Right forelimb (tissue), 1 donor: Measurements from ENCODE around the gene G3BP1.
"Not testable (repeated sequence)": the region's sequence is repeated elsewhere in the genome, so short reads cannot be mapped to it uniquely, and the experiment has no call there.

ENCODE experiments used
- DNase-seq: peaks from one replicate; pipeline ENCODE4 v3.0.0-alpha.2; 2018

The G3BP1 gene

DNA sequence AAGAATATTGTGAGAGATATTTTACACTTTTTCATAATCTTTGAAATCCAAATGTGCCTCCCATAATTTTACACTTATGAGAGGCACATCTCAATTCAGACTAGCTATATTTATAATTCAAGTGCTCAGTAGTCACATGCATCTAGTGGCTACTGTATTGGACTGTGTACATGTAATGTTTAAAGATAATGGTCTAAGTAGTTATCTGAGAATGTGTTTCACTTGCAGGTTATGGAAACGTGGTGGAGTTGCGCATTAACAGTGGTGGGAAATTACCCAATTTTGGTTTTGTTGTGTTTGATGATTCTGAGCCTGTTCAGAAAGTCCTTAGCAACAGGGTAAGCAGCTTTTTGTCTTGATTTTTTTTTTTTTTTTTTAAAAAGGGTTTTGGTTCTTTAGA lies 28.8 kb downstream of the G3BP1 start:
- DNase-seq, result no peak

DNA sequence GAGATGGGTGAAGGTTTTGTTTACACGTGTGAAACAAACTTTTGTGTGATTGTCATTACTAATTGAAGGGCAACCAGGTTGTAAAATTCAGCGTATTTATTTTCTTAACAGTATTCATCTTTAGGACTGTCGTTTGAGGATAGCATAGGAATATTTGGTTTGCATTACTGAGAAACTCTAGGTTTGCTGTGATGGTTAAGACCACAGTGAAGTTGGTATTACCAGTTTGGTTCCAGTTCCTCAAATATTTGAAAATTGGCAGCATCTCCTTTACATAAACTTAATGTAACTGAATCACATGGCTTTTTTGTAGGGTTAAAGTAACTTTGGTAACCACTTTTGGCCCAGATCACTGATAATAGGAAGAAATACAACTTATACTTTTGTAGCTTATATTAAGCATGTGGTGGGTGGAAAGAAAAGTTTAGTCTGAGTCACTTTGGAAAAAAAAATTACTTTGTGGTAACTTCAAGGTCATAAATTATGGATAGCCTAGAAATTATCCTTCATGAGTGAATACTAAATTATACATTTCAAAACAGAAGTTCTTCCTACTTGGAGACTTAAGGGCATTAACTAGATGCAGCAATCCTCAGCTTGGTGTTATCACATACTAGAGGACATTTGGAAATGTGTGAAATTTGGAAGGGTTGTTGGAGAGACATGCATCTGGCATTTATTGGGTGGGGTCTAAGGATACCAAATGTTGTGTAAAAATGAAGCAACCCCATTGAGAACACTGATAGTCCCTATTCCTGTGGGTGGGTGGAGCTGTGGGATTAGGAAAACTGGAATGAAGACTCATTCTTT lies 33.9 kb downstream of the G3BP1 start:
- DNase-seq, result no peak

- DNase-seq, result no peak
These were observed 36.9 kb downstream of the G3BP1 start for GRCh38 chr5:151808451-151809169.

- no peak for DNase-seq
These were observed 38.7 kb downstream of the G3BP1 start for GRCh38 chr5:151810449-151810848.

- DNase-seq, result no peak
These were observed 39.1 kb downstream of the G3BP1 start for GRCh38 chr5:151810897-151811296.

GRCh38 chr5:151811593-151812321 lies 40.0 kb downstream of the G3BP1 start:
- no peak for DNase-seq

DNA sequence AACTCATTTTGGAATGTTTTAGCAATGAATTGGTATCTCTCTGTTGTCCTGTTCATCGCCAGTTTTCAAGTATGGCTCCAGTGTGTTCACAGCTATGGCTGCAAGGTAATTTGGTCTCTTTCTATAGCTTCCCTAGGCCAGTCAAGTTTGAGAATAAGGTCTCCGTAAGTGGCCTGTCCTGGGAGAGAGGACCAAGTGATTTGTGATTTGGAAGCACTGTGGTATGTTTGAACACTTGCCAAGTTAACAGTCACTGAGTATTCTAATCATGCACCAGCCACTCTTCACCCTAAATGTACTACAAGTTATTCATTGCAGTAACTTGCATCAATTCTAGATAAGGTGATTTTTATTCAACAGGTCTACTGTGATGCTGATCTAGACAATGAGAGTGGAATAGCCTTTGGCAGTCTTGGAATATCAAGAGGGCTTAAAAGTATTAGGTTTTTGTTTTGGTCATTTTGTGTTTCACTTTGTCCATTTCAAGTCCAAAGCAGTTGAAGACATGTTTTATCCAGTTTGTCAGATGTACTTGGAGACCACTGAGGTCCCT lies 41.1 kb downstream of the G3BP1 start:
- DNase-seq, result no peak

DNA sequence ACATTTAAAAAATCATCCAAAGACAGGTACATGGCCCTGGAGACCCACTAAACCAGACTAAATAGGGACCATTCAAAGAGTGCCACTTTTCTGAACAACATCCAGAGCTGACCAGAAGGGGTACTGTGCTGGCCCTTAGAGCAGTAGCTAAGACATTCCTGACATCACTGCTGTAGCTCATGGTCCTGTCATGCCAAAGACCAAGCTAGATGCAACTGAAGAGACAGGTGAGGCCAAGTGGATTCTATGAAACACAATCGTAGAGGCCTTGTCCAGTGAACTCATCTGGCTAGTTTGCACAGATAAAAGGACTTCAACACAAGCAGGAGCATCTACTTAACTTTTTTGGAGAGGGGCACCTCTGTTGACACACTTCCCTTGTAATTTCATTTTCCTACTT lies 43.3 kb downstream of the G3BP1 start:
- no peak for DNase-seq

DNA sequence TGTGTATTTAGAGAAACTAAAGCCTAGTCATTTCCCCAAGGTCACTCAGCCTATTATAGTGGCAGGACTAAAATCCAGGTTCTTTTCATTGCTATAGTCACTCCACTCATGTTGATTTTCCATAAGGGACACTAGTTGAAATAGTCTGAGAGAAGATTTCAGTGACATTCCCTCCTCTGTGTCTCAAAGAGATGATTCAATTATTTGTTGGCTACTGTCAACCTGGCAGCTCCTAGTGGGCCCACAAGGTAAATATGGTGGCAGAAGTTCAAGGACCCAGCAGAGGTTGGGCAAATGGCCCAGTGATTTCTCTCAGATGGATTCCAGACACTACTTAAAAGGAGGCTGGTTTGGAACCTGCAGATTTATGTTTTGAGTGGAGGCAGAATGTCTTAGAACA lies 48.1 kb downstream of the G3BP1 start:
- DNase-seq, result no peak

DNA sequence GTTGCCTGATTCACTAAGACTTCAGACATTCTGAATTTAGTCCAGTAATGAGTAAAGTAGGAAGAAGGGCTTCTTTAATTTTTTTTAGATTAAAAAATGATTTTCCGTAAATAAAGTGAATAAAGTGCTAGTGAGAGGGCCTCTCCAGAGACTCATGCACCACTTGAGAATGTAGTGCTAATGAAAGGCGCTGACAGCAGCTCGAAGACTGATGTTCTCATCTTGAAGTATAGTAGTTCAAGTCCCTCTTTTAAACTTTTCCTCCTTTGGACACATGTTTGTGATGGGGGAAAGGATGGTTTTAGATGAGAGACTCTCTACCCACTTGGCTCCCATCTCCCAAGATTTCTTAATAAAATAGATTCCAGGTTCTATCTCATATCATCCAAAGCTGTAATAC lies 48.5 kb downstream of the G3BP1 start:
- DNase-seq, result no peak

- no peak for DNase-seq
These were observed 49.1 kb downstream of the G3BP1 start for GRCh38 chr5:151820903-151821302.

- no peak for DNase-seq
These were observed 50.4 kb downstream of the G3BP1 start for GRCh38 chr5:151822141-151822540.

GRCh38 chr5:151825445-151825844 lies 53.7 kb downstream of the G3BP1 start:
- peak; percentile 70 for DNase-seq

GRCh38 chr5:151829370-151829769 lies 57.6 kb downstream of the G3BP1 start:
- DNase-seq, result no peak

GRCh38 chr5:151832843-151833242 lies 61.1 kb downstream of the G3BP1 start:
- DNase-seq, result not testable (repeated sequence)

DNA sequence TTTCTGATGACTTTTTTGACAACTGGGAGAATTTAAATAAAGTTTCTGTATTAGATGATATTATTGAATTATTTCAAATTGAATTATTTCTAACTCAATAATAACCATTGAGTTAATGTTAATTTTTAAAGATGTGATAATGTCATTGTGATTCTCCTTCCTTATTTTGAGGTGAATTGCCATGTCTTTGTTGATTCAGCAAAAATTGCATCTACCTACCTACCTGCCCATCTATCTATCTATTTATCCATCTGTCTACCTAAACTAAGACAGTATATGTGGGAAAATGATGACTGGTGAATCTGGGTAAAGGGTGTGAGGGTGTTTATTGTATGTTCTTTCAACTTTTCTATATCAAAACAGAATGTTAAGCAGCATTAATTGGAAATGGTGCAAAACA lies 75.0 kb downstream of the G3BP1 start:
- no peak for DNase-seq

GRCh38 chr5:151847871-151848270 lies 76.1 kb downstream of the G3BP1 start:
- DNase-seq, result no peak

- DNase-seq, result no peak
These were observed 83.9 kb downstream of the G3BP1 start for GRCh38 chr5:151855701-151856100.

GRCh38 chr5:151856861-151857260 lies 85.1 kb downstream of the G3BP1 start:
- no peak for DNase-seq

- not testable (repeated sequence) for DNase-seq
These were observed 89.1 kb downstream of the G3BP1 start for GRCh38 chr5:151860867-151861266.
